NCI-H69 (cell line): Measurements from ENCODE around the gene TLE1.
A peak's percentile ranks its signal among the peaks of the same experiment; 100 is the strongest.

Source experiments
- DNase-seq: peaks from one replicate; lab custom pipeline; 2025; lab: John Stamatoyannopoulos, UW

TLE1 gene

GRCh38 chr9:81543695-81544094, 145.7 kb downstream of the TLE1 start:
- no peak for DNase-seq

GRCh38 chr9:81542118-81542889, 147.0 kb downstream of the TLE1 start:
- no peak for DNase-seq

GRCh38 chr9:81540142-81540710, 149.1 kb downstream of the TLE1 start:
- DNase-seq, result no peak

GRCh38 chr9:81539317-81539716, 150.0 kb downstream of the TLE1 start:
- peak; percentile 72 for DNase-seq

GRCh38 chr9:81538890-81539289, 150.5 kb downstream of the TLE1 start:
- peak; percentile 97 for DNase-seq

GRCh38 chr9:81537964-81538363, 151.4 kb downstream of the TLE1 start:
- DNase-seq, result peak; percentile 46

- DNase-seq, result no peak
Measured at GRCh38 chr9:81536242-81537025, 152.9 kb downstream of the TLE1 start.

- DNase-seq, result peak; percentile 99
Measured at GRCh38 chr9:81535542-81536241, 153.7 kb downstream of the TLE1 start.

- peak; percentile 82 for DNase-seq
Measured at GRCh38 chr9:81534138-81534875, 155.0 kb downstream of the TLE1 start.
